Measurements from ENCODE around the gene SLC38A11.

GRCh38 chr2:164972216-164972615, 16.9 kb upstream of the SLC38A11 start:
- TF ChIP-seq CTCF (conservative IDR thresholded peaks at IDR 0.05; ENCODE audit: low read depth, low read length) (no peak), EZH2 (IDR thresholded peaks at IDR 0.05; ENCODE audit: borderline replicate concordance, low read depth, low read length, poor library complexity, severe bottlenecking) (no peak)

Measured in A673 (cell line).